GM12878 (cell line): Measurements from ENCODE around the gene TXNDC16. TPM values are rescaled to one million over a fixed set of nuclear protein-coding genes. Genes with fewer than 3 reads are reported as not detected.

Experiments
- CBX3 ChIP-seq: fragments of 200-600 bp; sonication (generic); IDR thresholded peaks from 2 replicates; pipeline ENCODE4 v1.6.1; 2016; ENCODE audit warnings: low read depth, borderline replicate concordance
- ETV6 ChIP-seq, 2 experiments: fragments of 450-650 bp in 1 of 2; IDR thresholded peaks in 1 of 2; conservative IDR thresholded peaks in 1 of 2; 2 replicates each; pipeline ENCODE4 v1.6.1; 2014; ENCODE audit warnings: antibody characterized with exemption in 1 of 2, borderline replicate concordance in 1 of 2, low read depth in 1 of 2, mild to moderate bottlenecking in 1 of 2, moderate library complexity in 1 of 2
- HDGF ChIP-seq: fragments of 450-650 bp; IDR thresholded peaks from 2 replicates; pipeline ENCODE4 v1.6.1; 2016; ENCODE audit warnings: antibody characterized with exemption
- NFXL1 ChIP-seq: fragments of 450-650 bp; IDR thresholded peaks from 2 replicates; pipeline ENCODE4 v1.6.1; 2017; ENCODE audit warnings: antibody characterized with exemption, mild to moderate bottlenecking, borderline replicate concordance
- POLR2A ChIP-seq: IDR thresholded peaks from 2 replicates; pipeline ENCODE4 v1.6.1; 2011; ENCODE audit warnings: low read depth, mild to moderate bottlenecking, low read length
- TCF7 ChIP-seq: IDR thresholded peaks from 2 replicates; pipeline ENCODE4 v1.6.1; 2014; ENCODE audit warnings: antibody characterized with exemption, borderline replicate concordance
- polyA plus RNA-seq, 11 experiments: library from polyadenylated mRNA; depleted of rRNA in 4 of 11; unstranded in 6 of 11; stranded (reverse) in 5 of 11; fragments of >200 nt; fragmentation: Nextera tagmentation in 4 of 11; fragmentation: Illumina TruSeq in 1 of 11; extraction: Ambion mirVana in 4 of 11; extraction: Trizol in 1 of 11; gene quantifications; 1 replicate in 1 of 11; 2 replicates in 10 of 11; pipeline versions ENCODE4 v1.2.1 to v1.2.3, GENCODE V29; 2011 to 2016; ENCODE audit warnings: inconsistent platforms in 2 of 11, missing spikeins in 2 of 11, low read depth in 1 of 11
- total RNA-seq, 4 experiments: library from RNA; depleted of rRNA in 3 of 4; stranded (reverse); fragments of >200 nt in 3 of 4; fragmentation: Illumina TruSeq in 1 of 4; extraction: Trizol in 1 of 4; gene quantifications; 2 replicates each; pipeline versions ENCODE4 v1.2.1 to v1.2.3, GENCODE V29; 2013 to 2021
- TF ChIP-seq, protein P1 (sequence below): fragments of 450-650 bp; IDR thresholded peaks from 2 replicates; pipeline ENCODE4 v1.6.1; 2017; ENCODE audit warnings: mild to moderate bottlenecking, moderate library complexity
- TF ChIP-seq, protein P2 (sequence below): fragments of 450-650 bp; IDR thresholded peaks from 2 replicates; pipeline ENCODE4 v1.6.1; 2017; ENCODE audit warnings: antibody characterized with exemption, mild to moderate bottlenecking, moderate library complexity

The TXNDC16 gene
- total and polyA plus RNA-seq, 10 of the 15 experiments (the other 5 are each of a cell fraction or from before 2014, with no cell fraction given) = 1.2 to 7.9 (median 5.5) TPM

DNA sequence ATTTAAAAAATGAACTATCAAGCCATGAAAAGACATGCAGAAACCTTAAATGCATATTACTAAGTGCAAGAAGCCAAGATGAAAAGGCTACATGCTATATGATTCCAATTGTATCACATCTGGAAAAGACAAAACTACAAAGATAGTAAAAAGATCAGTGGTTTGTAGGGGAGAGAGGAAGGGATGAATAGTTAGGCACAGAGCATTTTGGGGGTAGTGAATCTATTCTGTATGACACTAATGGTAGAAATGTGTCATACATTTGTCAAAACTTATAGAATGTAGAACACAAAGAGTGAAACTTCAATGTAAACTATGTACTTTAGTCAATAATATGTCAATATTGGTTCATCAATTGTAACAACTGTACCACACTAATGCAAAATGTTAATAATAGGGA is 20.8 kb downstream of the TXNDC16 start (continued):
- TF ChIP-seq, protein P1, sequence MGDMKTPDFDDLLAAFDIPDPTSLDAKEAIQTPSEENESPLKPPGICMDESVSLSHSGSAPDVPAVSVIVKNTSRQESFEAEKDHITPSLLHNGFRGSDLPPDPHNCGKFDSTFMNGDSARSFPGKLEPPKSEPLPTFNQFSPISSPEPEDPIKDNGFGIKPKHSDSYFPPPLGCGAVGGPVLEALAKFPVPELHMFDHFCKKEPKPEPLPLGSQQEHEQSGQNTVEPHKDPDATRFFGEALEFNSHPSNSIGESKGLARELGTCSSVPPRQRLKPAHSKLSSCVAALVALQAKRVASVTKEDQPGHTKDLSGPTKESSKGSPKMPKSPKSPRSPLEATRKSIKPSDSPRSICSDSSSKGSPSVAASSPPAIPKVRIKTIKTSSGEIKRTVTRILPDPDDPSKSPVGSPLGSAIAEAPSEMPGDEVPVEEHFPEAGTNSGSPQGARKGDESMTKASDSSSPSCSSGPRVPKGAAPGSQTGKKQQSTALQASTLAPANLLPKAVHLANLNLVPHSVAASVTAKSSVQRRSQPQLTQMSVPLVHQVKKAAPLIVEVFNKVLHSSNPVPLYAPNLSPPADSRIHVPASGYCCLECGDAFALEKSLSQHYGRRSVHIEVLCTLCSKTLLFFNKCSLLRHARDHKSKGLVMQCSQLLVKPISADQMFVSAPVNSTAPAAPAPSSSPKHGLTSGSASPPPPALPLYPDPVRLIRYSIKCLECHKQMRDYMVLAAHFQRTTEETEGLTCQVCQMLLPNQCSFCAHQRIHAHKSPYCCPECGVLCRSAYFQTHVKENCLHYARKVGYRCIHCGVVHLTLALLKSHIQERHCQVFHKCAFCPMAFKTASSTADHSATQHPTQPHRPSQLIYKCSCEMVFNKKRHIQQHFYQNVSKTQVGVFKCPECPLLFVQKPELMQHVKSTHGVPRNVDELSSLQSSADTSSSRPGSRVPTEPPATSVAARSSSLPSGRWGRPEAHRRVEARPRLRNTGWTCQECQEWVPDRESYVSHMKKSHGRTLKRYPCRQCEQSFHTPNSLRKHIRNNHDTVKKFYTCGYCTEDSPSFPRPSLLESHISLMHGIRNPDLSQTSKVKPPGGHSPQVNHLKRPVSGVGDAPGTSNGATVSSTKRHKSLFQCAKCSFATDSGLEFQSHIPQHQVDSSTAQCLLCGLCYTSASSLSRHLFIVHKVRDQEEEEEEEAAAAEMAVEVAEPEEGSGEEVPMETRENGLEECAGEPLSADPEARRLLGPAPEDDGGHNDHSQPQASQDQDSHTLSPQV = no peak
- TF ChIP-seq HDGF = no peak
- no peak for TF ChIP-seq ETV6 (conservative IDR thresholded peaks at IDR 0.05 in 1 of 2, IDR thresholded peaks at IDR 0.05 in 1 of 2; ENCODE audit: borderline replicate concordance in 1 of 2, low read depth in 1 of 2)
- TF ChIP-seq, protein P2, sequence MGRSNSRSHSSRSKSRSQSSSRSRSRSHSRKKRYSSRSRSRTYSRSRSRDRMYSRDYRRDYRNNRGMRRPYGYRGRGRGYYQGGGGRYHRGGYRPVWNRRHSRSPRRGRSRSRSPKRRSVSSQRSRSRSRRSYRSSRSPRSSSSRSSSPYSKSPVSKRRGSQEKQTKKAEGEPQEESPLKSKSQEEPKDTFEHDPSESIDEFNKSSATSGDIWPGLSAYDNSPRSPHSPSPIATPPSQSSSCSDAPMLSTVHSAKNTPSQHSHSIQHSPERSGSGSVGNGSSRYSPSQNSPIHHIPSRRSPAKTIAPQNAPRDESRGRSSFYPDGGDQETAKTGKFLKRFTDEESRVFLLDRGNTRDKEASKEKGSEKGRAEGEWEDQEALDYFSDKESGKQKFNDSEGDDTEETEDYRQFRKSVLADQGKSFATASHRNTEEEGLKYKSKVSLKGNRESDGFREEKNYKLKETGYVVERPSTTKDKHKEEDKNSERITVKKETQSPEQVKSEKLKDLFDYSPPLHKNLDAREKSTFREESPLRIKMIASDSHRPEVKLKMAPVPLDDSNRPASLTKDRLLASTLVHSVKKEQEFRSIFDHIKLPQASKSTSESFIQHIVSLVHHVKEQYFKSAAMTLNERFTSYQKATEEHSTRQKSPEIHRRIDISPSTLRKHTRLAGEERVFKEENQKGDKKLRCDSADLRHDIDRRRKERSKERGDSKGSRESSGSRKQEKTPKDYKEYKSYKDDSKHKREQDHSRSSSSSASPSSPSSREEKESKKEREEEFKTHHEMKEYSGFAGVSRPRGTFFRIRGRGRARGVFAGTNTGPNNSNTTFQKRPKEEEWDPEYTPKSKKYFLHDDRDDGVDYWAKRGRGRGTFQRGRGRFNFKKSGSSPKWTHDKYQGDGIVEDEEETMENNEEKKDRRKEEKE = no peak
- no peak for TF ChIP-seq TCF7
- TF ChIP-seq CBX3 = no peak
- TF ChIP-seq POLR2A = no peak
- no peak for TF ChIP-seq NFXL1
